Uterus (tissue), 4 donors: Measurements from ENCODE around the gene MAP3K7. TPM values are rescaled to one million over a fixed set of nuclear protein-coding genes. Genes with fewer than 3 reads are reported as not detected.

ENCODE experiments used
- DNase-seq, 2 donors: peaks; one replicate each; pipeline ENCODE4 v3.0.0-alpha.2; 2019 to 2020
- H3K27ac ChIP-seq, 2 donors: fragments of 200-600 bp; sonication (generic); 1 replicate in 1 of 2; 2 replicates in 1 of 2; pipeline ENCODE4 v1.5.1; 2016 to 2018
- H3K27me3 ChIP-seq, 2 donors: fragments of 200-600 bp; sonication (generic); one replicate each; pipeline ENCODE4 v1.5.1; 2018 to 2019; ENCODE audit warnings: control low read depth in 1 of 2
- H3K36me3 ChIP-seq, 2 donors: fragments of 200-600 bp; sonication (generic); one replicate each; pipeline ENCODE4 v1.5.1; 2019; ENCODE audit warnings: control low read depth in 1 of 2
- H3K4me1 ChIP-seq, 2 donors: fragments of 200-600 bp; sonication (generic); one replicate each; pipeline ENCODE4 v1.5.1; 2018 to 2019; ENCODE audit warnings: control low read depth in 1 of 2
- H3K4me3 ChIP-seq, 2 donors: fragments of 200-600 bp; sonication (generic); 1 replicate in 1 of 2; 2 replicates in 1 of 2; pipeline ENCODE4 v1.5.1; 2018 to 2019; ENCODE audit warnings: mild to moderate bottlenecking in 1 of 2
- H3K9me3 ChIP-seq, 2 donors: fragments of 200-600 bp; sonication (generic); one replicate each; pipeline ENCODE4 v1.5.1; 2019; ENCODE audit warnings: control low read depth in 1 of 2
- CTCF ChIP-seq, 4 experiments: fragments of 200-600 bp in 2 of 4; fragments of 450-650 bp in 2 of 4; sonication (generic) in 2 of 4; IDR thresholded peaks; one replicate each; pipeline ENCODE4 v1.5.1; 2016 to 2019; ENCODE audit warnings: antibody characterized with exemption in 4 of 4, mild to moderate bottlenecking in 2 of 4, moderate library complexity in 1 of 4
- POLR2A ChIP-seq, 2 donors: fragments of 450-650 bp; IDR thresholded peaks; one replicate each; pipeline ENCODE4 v1.6.1; 2016; ENCODE audit warnings: antibody characterized with exemption in 2 of 2, mild to moderate bottlenecking in 1 of 2, moderate library complexity in 1 of 2
- intact Hi-C: fragments of 100-400 bp; cut with DNase I; formaldehyde crosslinking; loops from one replicate; pipeline ENCODE4 v1.15.1; 2023; ENCODE audit warnings: low total_unique reads
- total RNA-seq, 4 donors: library from RNA; depleted of rRNA in 3 of 4; stranded (reverse); fragments of >200 nt in 3 of 4; gene quantifications; one replicate each; pipeline versions ENCODE4 v1.1.0 to v1.2.4, GENCODE V29; 2014 to 2023
- donor health status: DM: yes; HTN: yes; CAD: no.

MAP3K7 gene
- total RNA-seq, 4 donors from 2014 or later, result 19.7 to 56.8 (median 27.7) TPM

- Histone ChIP-seq H3K4me1 (no peaks in the 10 kb centered on the region), H3K27ac (no peak overlapping the region), H3K27me3 (no peaks in the 10 kb centered on the region), H3K9me3 (no peaks in the 10 kb centered on the region), H3K36me3 (no peaks in the 10 kb centered on the region), H3K4me3 (no peak overlapping the region)
- TF ChIP-seq POLR2A (IDR thresholded peaks at IDR 0.05), result no peak
- intact Hi-C loops, result no loop called here
- DNase-seq, result no peak
These were observed 120.5 kb downstream of the MAP3K7 start for GRCh38 chr6:90466154-90466940.

GRCh38 chr6:90465686-90466085 lies 121.2 kb downstream of the MAP3K7 start:
- Histone ChIP-seq H3K4me3 (no peak overlapping the region), H3K4me1 (no peaks in the 10 kb centered on the region), H3K27ac (no peak overlapping the region), H3K27me3 (no peaks in the 10 kb centered on the region), H3K36me3 (no peaks in the 10 kb centered on the region), H3K9me3 (no peaks in the 10 kb centered on the region)
- intact Hi-C loops, result no loop called here
- no peak for DNase-seq
- TF ChIP-seq CTCF (IDR thresholded peaks at IDR 0.05), result no peak
- TF ChIP-seq POLR2A (IDR thresholded peaks at IDR 0.05), result no peak

GRCh38 chr6:90464507-90464906 lies 122.4 kb downstream of the MAP3K7 start:
- no peaks in the 10 kb centered on the region for H3K27me3 ChIP-seq
- intact Hi-C loops, result no loop called here
- no peaks in the 10 kb centered on the region for H3K9me3 ChIP-seq
- H3K27ac ChIP-seq, result no peak overlapping the region
- TF ChIP-seq CTCF (IDR thresholded peaks at IDR 0.05), result no peak
- TF ChIP-seq POLR2A (IDR thresholded peaks at IDR 0.05), result no peak
- no peak for DNase-seq
- H3K36me3 ChIP-seq, result no peaks in the 10 kb centered on the region
- H3K4me1 ChIP-seq, result no peaks in the 10 kb centered on the region
- H3K4me3 ChIP-seq, result no peak overlapping the region

- DNase-seq, result no peak
- H3K4me3 ChIP-seq, result no peak overlapping the region
- H3K27me3 ChIP-seq, result no peaks in the 10 kb centered on the region
- H3K4me1 ChIP-seq, result no peaks in the 10 kb centered on the region
- H3K27ac ChIP-seq, result no peak overlapping the region
- H3K9me3 ChIP-seq, result no peaks in the 10 kb centered on the region
- TF ChIP-seq POLR2A (IDR thresholded peaks at IDR 0.05), result no peak
- TF ChIP-seq CTCF (IDR thresholded peaks at IDR 0.05), result no peak
- intact Hi-C loops, result no loop called here
- no peaks in the 10 kb centered on the region for H3K36me3 ChIP-seq
These were observed 123.0 kb downstream of the MAP3K7 start for GRCh38 chr6:90463874-90464273.
